HepG2 (cell line): Measurements from ENCODE around the gene TMX4. TPM values are rescaled to one million over a fixed set of nuclear protein-coding genes. Genes with fewer than 3 reads are reported as not detected.
A peak's percentile ranks its signal among the peaks of the same experiment; 100 is the strongest.

Source experiments
- CEBPZ ChIP-seq: IDR thresholded peaks from 2 replicates; pipeline ENCODE4 v1.6.1; 2012; ENCODE audit warnings: low read length, improper control_type of control experiment
- CENPT ChIP-seq: sonication (generic); formaldehyde crosslinking; IDR thresholded peaks from 2 replicates; pipeline ENCODE4 v1.8.0; 2022; ENCODE audit warnings: low read depth, mild to moderate bottlenecking, moderate library complexity, missing genetic modification reagents
- CTCF ChIP-seq: sonication (generic); formaldehyde crosslinking; IDR thresholded peaks from 2 replicates; pipeline ENCODE4 v1.5.0; 2020; ENCODE audit warnings: mild to moderate bottlenecking, missing genetic modification reagents, moderate library complexity
- HIC2 ChIP-seq: sonication (generic); formaldehyde crosslinking; IDR thresholded peaks from 2 replicates; pipeline ENCODE4 v1.9.0; 2022; ENCODE audit warnings: low read depth, missing genetic modification reagents
- MAF1 ChIP-seq: sonication (generic); formaldehyde crosslinking; IDR thresholded peaks from 2 replicates; pipeline ENCODE4 v1.5.0; 2020; ENCODE audit warnings: missing genetic modification reagents, borderline replicate concordance
- MBNL3 ChIP-seq: fragments of 250-450 bp; sonication (Bioruptor Pico); conservative IDR thresholded peaks from 2 replicates; pipeline ENCODE4 v1.8.0; 2022; ENCODE audit warnings: mild to moderate bottlenecking, inconsistent platforms
- MLLT10 ChIP-seq: sonication (generic); formaldehyde crosslinking; IDR thresholded peaks from 2 replicates; pipeline ENCODE4 v1.4.0; 2020; ENCODE audit warnings: missing genetic modification reagents
- NFE2L1 ChIP-seq: sonication (generic); formaldehyde crosslinking; IDR thresholded peaks from 2 replicates; pipeline ENCODE4 v1.4.0; 2020; ENCODE audit warnings: missing genetic modification reagents, mild to moderate bottlenecking, borderline replicate concordance
- NFKB2 ChIP-seq: sonication (generic); formaldehyde crosslinking; IDR thresholded peaks from 2 replicates; pipeline ENCODE4 v1.4.0; 2020; ENCODE audit warnings: missing genetic modification reagents, borderline replicate concordance
- PHB2 ChIP-seq: fragments of 450-650 bp; IDR thresholded peaks from 2 replicates; pipeline ENCODE4 v1.6.1; 2018; ENCODE audit not compliant: partially characterized antibody
- PHF20 ChIP-seq: sonication (generic); formaldehyde crosslinking; IDR thresholded peaks from 2 replicates; pipeline ENCODE4 v1.5.0; 2020; ENCODE audit warnings: mild to moderate bottlenecking, missing genetic modification reagents
- POLR2A ChIP-seq, 2 experiments: IDR thresholded peaks; 2 replicates each; pipeline ENCODE4 v1.6.1; 2011; ENCODE audit warnings: low read depth in 2 of 2, low read length in 2 of 2, mild to moderate bottlenecking in 1 of 2, moderate library complexity in 1 of 2; ENCODE audit not compliant: insufficient read depth in 1 of 2
- RFX3 ChIP-seq: IDR thresholded peaks from 2 replicates; pipeline ENCODE4 v1.6.1; 2016; ENCODE audit warnings: missing biosample characterization, missing genetic modification reagents
- STAT6 ChIP-seq: sonication (generic); formaldehyde crosslinking; IDR thresholded peaks from 2 replicates; pipeline ENCODE4 v1.4.0; 2020; ENCODE audit warnings: missing genetic modification reagents, mild to moderate bottlenecking, borderline replicate concordance
- TBL1XR1 ChIP-seq: fragments of 150-350 bp; IDR thresholded peaks from 2 replicates; pipeline ENCODE4 v1.6.1; 2014; ENCODE audit warnings: borderline replicate concordance, low read length; ENCODE audit not compliant: partially characterized antibody
- ZBTB7B ChIP-seq: sonication (generic); formaldehyde crosslinking; IDR thresholded peaks from 2 replicates; pipeline ENCODE4 v1.4.0; 2020; ENCODE audit warnings: missing genetic modification reagents
- ZFP62 ChIP-seq: sonication (generic); formaldehyde crosslinking; IDR thresholded peaks from 2 replicates; pipeline ENCODE4 v1.4.0; 2020; ENCODE audit warnings: missing genetic modification reagents
- ZNF709 ChIP-seq: sonication (generic); formaldehyde crosslinking; IDR thresholded peaks from 2 replicates; pipeline ENCODE4 v1.5.0; 2020; ENCODE audit warnings: mild to moderate bottlenecking, missing genetic modification reagents
- ZNF766 ChIP-seq: sonication (generic); formaldehyde crosslinking; IDR thresholded peaks from 2 replicates; pipeline ENCODE4 v1.5.0; 2020; ENCODE audit warnings: missing genetic modification reagents, borderline replicate concordance
- ZNF768 ChIP-seq: sonication (generic); formaldehyde crosslinking; IDR thresholded peaks from 2 replicates; pipeline ENCODE4 v1.4.0; 2020; ENCODE audit warnings: missing genetic modification reagents
- polyA plus RNA-seq, 8 experiments: library from polyadenylated mRNA; depleted of rRNA in 3 of 8; stranded (reverse) in 7 of 8; unstranded in 1 of 8; fragments of >200 nt; fragmentation: Illumina TruSeq in 4 of 8; extraction: Trizol in 4 of 8; gene quantifications; 2 replicates each; pipeline versions ENCODE4 v1.2.1 to v1.2.3, GENCODE V29; 2011 to 2016; ENCODE audit warnings: low read depth in 4 of 8, missing spikeins in 1 of 8, mixed read lengths in 1 of 8; ENCODE audit not compliant: insufficient read depth in 1 of 8
- total RNA-seq, 5 experiments: library from RNA; depleted of rRNA; stranded (reverse); fragments of >200 nt; fragmentation: Illumina TruSeq; extraction: Trizol; gene quantifications; 2 replicates each; pipeline ENCODE4 v1.2.3, GENCODE V29; 2016; ENCODE audit warnings: low read depth in 1 of 5

Gene TMX4
- total and polyA plus RNA-seq, 2 of the 13 experiments (the other 11 are each of a cell fraction or from before 2014, with no cell fraction given) = 7.6 to 21.4 TPM

GRCh38 chr20:8019246-8019997 is at the start of gene TMX4 (continued):
- TF ChIP-seq HIC2 (CRISPR knock-in tag) = peak; percentile 73; the same call in 1 of the 2 replicates
- TF ChIP-seq NFE2L1 = peak; percentile 5; the same call in 1 of the 2 replicates
- no peak for TF ChIP-seq MBNL3
- peak; percentile 61; the same call in 1 of the 2 replicates for TF ChIP-seq ZNF768 (CRISPR knock-in tag)
- no peak for TF ChIP-seq CEBPZ
- TF ChIP-seq MLLT10 (CRISPR knock-in tag) = no peak
- TF ChIP-seq ZNF709 (CRISPR knock-in tag) = peak; percentile 96; the same call in 1 of the 2 replicates
- peak; percentile 82; the same call in 1 of the 2 replicates for TF ChIP-seq NFKB2 (CRISPR knock-in tag)
- TF ChIP-seq PHB2 = no peak
- peak; percentile 29 for TF ChIP-seq PHF20
- TF ChIP-seq TBL1XR1 = peak; percentile 20
- TF ChIP-seq ZNF766 = peak; percentile 98
- TF ChIP-seq ZBTB7B (CRISPR knock-in tag) = peak; percentile 87
- no peak for TF ChIP-seq CENPT
- peak; percentile 36; the same call in 1 of the 2 replicates for TF ChIP-seq MAF1 (CRISPR knock-in tag)
- peak; percentile 76 for TF ChIP-seq CTCF
- TF ChIP-seq POLR2A (IDR thresholded peaks at IDR 0.05; ENCODE audit: insufficient read depth in 1 of 2, low read depth in 2 of 2, low read length in 2 of 2) = peak; percentile 97 to 99
- TF ChIP-seq ZFP62 (CRISPR knock-in tag) = peak; percentile 94
- TF ChIP-seq STAT6 (CRISPR knock-in tag) = peak; percentile 80; the same call in 1 of the 2 replicates
- TF ChIP-seq RFX3 (CRISPR knock-in tag) = peak; percentile 97
